Neuronal stem cell (in vitro differentiated cells): ENCODE measurements around the gene TMEM95.
"Not testable (repeated sequence)": the region's sequence is repeated elsewhere in the genome, so short reads cannot be mapped to it uniquely, and the experiment has no call there.

Experiments used
- DNase-seq: peaks from one replicate; pipeline ENCODE4 v3.0.0-alpha.2; 2013; ENCODE audit warnings: low spot score
- H2AFZ ChIP-seq: one replicate; pipeline ENCODE4 v1.6.1; 2013; ENCODE audit warnings: mild to moderate bottlenecking, low read length, inconsistent platforms
- H2AK5ac ChIP-seq: 2 replicates; pipeline ENCODE4 v1.6.1; 2013; ENCODE audit warnings: low read depth, mild to moderate bottlenecking, inconsistent platforms, low read length, moderate library complexity, mixed read lengths
- H2BK120ac ChIP-seq: 2 replicates; pipeline ENCODE4 v1.6.1; 2013; ENCODE audit warnings: low read depth, mild to moderate bottlenecking, inconsistent platforms, low read length, moderate library complexity, mixed read lengths
- H2BK12ac ChIP-seq: one replicate; pipeline ENCODE4 v1.6.1; 2013; ENCODE audit warnings: low read length, inconsistent platforms
- H2BK15ac ChIP-seq: 2 replicates; pipeline ENCODE4 v1.6.1; 2013; ENCODE audit warnings: mild to moderate bottlenecking, low read length, inconsistent platforms, mixed read lengths
- H2BK5ac ChIP-seq: one replicate; pipeline ENCODE4 v1.6.1; 2013; ENCODE audit warnings: inconsistent platforms, mild to moderate bottlenecking, low read length, moderate library complexity
- H3K14ac ChIP-seq: one replicate; pipeline ENCODE4 v1.6.1; 2013; ENCODE audit warnings: low read length, inconsistent platforms
- H3K18ac ChIP-seq: 2 replicates; pipeline ENCODE4 v1.6.1; 2013; ENCODE audit warnings: low read length, inconsistent platforms
- H3K23ac ChIP-seq: 2 replicates; pipeline ENCODE4 v1.6.1; 2013; ENCODE audit warnings: low read depth, mild to moderate bottlenecking, mixed read lengths, low read length, inconsistent platforms; ENCODE audit not compliant: poor library complexity
- H3K27ac ChIP-seq: replicated peaks from 3 replicates; pipeline ENCODE4 v1.5.1; 2013; ENCODE audit warnings: low read length, inconsistent platforms
- H3K27me3 ChIP-seq, 3 experiments: 2 replicates each; pipeline ENCODE4 v1.6.1; 2013; ENCODE audit warnings: low read length in 3 of 3, mild to moderate bottlenecking in 2 of 3, inconsistent platforms in 1 of 3, low read depth in 1 of 3, mixed read lengths in 1 of 3, moderate library complexity in 1 of 3; ENCODE audit not compliant: control insufficient read depth in 3 of 3, insufficient read depth in 3 of 3
- H3K36me3 ChIP-seq, 2 donors: replicated peaks in 1 of 2; 2 replicates each; pipeline ENCODE4 v1.6.1; 2013; ENCODE audit warnings: low read length in 2 of 2; ENCODE audit not compliant: control insufficient read depth in 2 of 2, insufficient read depth in 2 of 2
- H3K4ac ChIP-seq: 2 replicates; pipeline ENCODE4 v1.6.1; 2013; ENCODE audit warnings: inconsistent platforms, mild to moderate bottlenecking, low read length, moderate library complexity
- H3K4me1 ChIP-seq, 2 donors: 1 replicate in 1 of 2; 2 replicates in 1 of 2; pipeline ENCODE4 v1.6.1; 2013; ENCODE audit warnings: low read length in 2 of 2, low read depth in 1 of 2; ENCODE audit not compliant: control insufficient read depth in 2 of 2, insufficient read depth in 1 of 2
- H3K4me2 ChIP-seq: one replicate; pipeline ENCODE4 v1.6.1; 2013; ENCODE audit warnings: mild to moderate bottlenecking, low read length, inconsistent platforms; ENCODE audit not compliant: insufficient read depth, poor library complexity, severe bottlenecking
- H3K4me3 ChIP-seq, 2 donors: 2 replicates each; pipeline ENCODE4 v1.5.1; 2013; ENCODE audit warnings: low read length in 2 of 2, mild to moderate bottlenecking in 2 of 2, inconsistent platforms in 1 of 2, moderate library complexity in 1 of 2
- H3K79me1 ChIP-seq: one replicate; pipeline ENCODE4 v1.6.1; 2013; ENCODE audit warnings: low read depth, mild to moderate bottlenecking, inconsistent platforms, low read length, moderate library complexity
- H3K9ac ChIP-seq: one replicate; pipeline ENCODE4 v1.6.1; 2013; ENCODE audit warnings: mild to moderate bottlenecking, low read depth, low read length, inconsistent platforms; ENCODE audit not compliant: poor library complexity
- H3K9me3 ChIP-seq, 2 donors: replicated peaks in 1 of 2; 2 replicates each; pipeline versions ENCODE3 to v1.6.1; 2013; ENCODE audit warnings: low read length in 2 of 2, mild to moderate bottlenecking in 2 of 2, inconsistent platforms in 1 of 2, low read depth in 1 of 2, mixed read lengths in 1 of 2, moderate library complexity in 1 of 2; ENCODE audit not compliant: control insufficient read depth in 2 of 2, insufficient read depth in 1 of 2
- H4K8ac ChIP-seq: one replicate; pipeline ENCODE4 v1.6.1; 2013; ENCODE audit warnings: low read depth, mild to moderate bottlenecking, inconsistent platforms, low read length, moderate library complexity
- H4K91ac ChIP-seq: one replicate; pipeline ENCODE4 v1.6.1; 2013; ENCODE audit warnings: low read length, low read depth, mild to moderate bottlenecking, inconsistent platforms; ENCODE audit not compliant: poor library complexity
- WGBS, 2 donors: extraction: QIAGEN DNeasy Blood & Tissue Kit; methylation state at CpG; one replicate each; pipeline ENCODE4 v1.1.7; 2013; ENCODE audit warnings: missing lambda C conversion rate in 2 of 2, mixed read lengths in 1 of 2; ENCODE audit not compliant: insufficient read length in 2 of 2, insufficient replicate concordance in 1 of 2; ENCODE audit errors: extremely low coverage in 2 of 2; 5-methylcytosine and 5-hydroxymethylcytosine counted together

TMEM95 gene

DNA sequence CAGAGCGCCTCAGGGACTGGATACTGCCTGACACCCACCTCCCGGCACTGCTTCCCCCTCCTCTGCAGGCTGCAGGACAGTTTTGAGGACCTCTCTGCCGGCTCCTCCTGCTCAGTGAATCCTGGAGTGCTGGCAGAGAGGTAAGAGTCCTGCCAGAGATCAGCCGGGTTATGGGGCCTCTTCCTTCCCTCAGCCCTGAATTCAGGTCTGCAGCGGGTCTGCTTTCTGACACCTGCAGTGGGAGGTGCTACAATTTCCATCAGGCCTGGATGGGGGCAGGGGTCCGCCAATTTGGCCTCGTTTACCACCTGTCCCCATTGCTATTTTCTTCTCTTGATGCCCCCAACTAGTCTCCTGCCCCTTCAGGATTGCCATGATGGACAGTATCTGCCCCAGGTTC, 22.8 kb upstream of the TMEM95 start:
- no peak overlapping the region for H4K8ac ChIP-seq
- H3K4me2 ChIP-seq = no peak overlapping the region
- no peak overlapping the region for H3K4me3 ChIP-seq
- no peak overlapping the region for H4K91ac ChIP-seq
- peaks cover 17 to 27% of the 10 kb centered on the region in 2 donors for H3K4me1 ChIP-seq
- no peak overlapping the region for H3K18ac ChIP-seq
- H3K36me3 ChIP-seq = peaks cover 0 to 2% of the 10 kb centered on the region in 2 donors
- H2BK15ac ChIP-seq = peak overlapping the region; percentile 79
- no peak for DNase-seq
- no peak overlapping the region for H3K23ac ChIP-seq
- no peak overlapping the region for H3K14ac ChIP-seq
- peak overlapping the region; percentile 91 for H2AK5ac ChIP-seq
- no CpG with 5 or more reads among the region's 7 CpGs for WGBS, 2 donors
- peaks cover 11% of the 10 kb centered on the region for H3K79me1 ChIP-seq
- no peak overlapping the region for H2BK5ac ChIP-seq
- no peak overlapping the region for H2BK120ac ChIP-seq
- no peak overlapping the region for H3K9ac ChIP-seq
- no peak overlapping the region for H2AFZ ChIP-seq
- no peak overlapping the region for H3K27ac ChIP-seq
- no peak overlapping the region for H2BK12ac ChIP-seq
- no peaks in the 10 kb centered on the region for H3K9me3 ChIP-seq
- H3K4ac ChIP-seq = no peak overlapping the region
- no peaks in the 10 kb centered on the region for H3K27me3 ChIP-seq

DNA sequence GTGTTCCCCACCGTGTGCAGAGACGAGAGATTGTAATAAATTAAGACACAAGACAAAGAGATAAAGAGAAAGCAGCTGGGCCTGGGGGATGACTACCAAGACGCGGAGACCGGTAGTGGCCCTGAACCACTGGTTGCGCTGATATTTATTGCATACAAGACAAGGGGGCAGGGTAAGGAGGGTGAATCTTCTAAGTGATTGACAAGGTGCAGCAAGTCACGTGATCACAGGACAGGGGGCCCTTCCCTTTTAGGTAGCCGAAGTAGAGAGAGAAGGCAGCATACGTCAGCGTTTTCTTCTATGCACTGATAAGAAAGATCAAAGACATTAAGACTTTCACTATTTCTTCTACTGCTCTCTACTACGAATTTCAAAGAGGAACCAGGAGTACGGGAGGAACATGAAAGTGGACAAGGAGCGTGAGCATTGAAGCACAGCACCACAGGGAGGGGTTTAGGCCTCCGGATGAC, 22.3 kb upstream of the TMEM95 start:
- H3K9me3 ChIP-seq, H4K91ac ChIP-seq, H3K23ac ChIP-seq, H2AFZ ChIP-seq, H2AK5ac ChIP-seq, H4K8ac ChIP-seq, H2BK120ac ChIP-seq, H3K9ac ChIP-seq, H3K36me3 ChIP-seq, H2BK12ac ChIP-seq, H3K4me2 ChIP-seq, H3K27ac ChIP-seq, H3K4ac ChIP-seq, H3K4me3 ChIP-seq, H3K18ac ChIP-seq, H3K79me1 ChIP-seq, H3K27me3 ChIP-seq, H3K14ac ChIP-seq, DNase-seq, H2BK15ac ChIP-seq, H2BK5ac ChIP-seq: not testable (repeated sequence)
- H3K4me1 ChIP-seq = peaks cover 17 to 28% of the 10 kb centered on the region in 2 donors
- no CpG with 5 or more reads among the region's 14 CpGs for WGBS, 2 donors

DNA sequence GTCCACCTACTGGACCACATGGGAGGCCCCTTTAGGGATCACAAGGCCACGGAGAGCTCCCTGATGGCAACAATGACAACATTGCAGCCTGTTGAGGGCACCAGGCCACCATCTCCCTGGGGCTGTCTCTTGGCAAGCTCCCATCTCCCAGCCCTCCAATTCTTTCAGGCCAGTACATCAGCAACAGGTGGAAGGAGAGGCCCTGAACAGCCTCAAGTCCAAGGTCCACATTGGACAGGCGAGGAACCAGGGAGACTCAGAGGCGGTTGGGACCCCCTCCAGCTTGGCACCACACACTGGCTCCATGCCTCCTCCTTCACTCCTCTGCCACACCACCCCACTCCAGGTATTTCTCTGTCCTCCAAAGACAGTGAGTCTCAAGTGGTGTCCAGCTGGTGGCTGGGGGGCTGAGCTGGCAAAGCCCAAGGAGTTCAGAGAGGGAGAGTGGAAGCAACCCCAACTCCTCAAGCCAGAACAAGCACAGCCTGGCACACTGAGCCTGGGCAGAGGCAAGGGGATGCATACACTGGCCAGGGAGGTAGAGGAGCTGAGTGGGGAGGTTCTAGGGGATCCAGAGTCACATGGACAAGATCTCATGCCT, 19.9 kb upstream of the TMEM95 start:
- Histone ChIP-seq H3K18ac (peak overlapping the region; percentile 27), H3K23ac (peak overlapping the region; percentile 45), H3K14ac (no peak overlapping the region), H3K4me1 (peaks cover 10 to 20% of the 10 kb centered on the region in 2 donors), H4K91ac (no peak overlapping the region), H3K4me2 (no peak overlapping the region), H3K9me3 (no peaks in the 10 kb centered on the region), H2AFZ (peak overlapping the region; percentile 6), H3K4me3 (no peak overlapping the region), H2BK15ac (peak overlapping the region; percentile 19), H2BK5ac (no peak overlapping the region), H2BK120ac (no peak overlapping the region), H3K9ac (peak overlapping the region; percentile 60), H3K27ac (no peak overlapping the region), H3K4ac (peak overlapping the region; percentile 44), H2BK12ac (no peak overlapping the region), H3K36me3 (no peaks in the 10 kb centered on the region), H4K8ac (no peak overlapping the region), H3K27me3 (no peaks in the 10 kb centered on the region), H2AK5ac (peak overlapping the region; percentile 49), H3K79me1 (no peaks in the 10 kb centered on the region)
- WGBS, 2 donors = no CpG with 5 or more reads among the region's 3 CpGs
- no peak for DNase-seq

DNA sequence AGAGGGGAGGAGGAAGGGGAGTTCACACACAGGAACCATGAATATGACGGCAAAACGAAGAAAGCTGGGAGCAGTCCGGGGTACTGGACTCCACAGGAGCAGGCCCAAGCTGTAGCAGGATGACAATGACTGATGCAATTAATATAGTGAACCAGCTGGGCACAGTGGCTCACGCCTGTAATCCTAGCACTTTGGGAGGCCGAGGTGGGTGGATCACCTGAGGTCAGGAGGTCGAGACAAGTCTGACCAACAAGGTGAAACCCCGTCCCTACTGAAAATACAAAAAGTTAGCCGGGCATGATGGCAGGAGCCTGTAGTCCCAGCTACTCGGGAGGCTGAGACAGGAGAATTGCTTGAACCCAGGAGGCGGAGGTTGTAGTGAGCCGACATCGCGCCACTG, 19.2 kb upstream of the TMEM95 start:
- H3K14ac ChIP-seq, H3K36me3 ChIP-seq, H2AK5ac ChIP-seq, H2BK12ac ChIP-seq, H3K4me3 ChIP-seq, H3K9ac ChIP-seq, H3K18ac ChIP-seq, H3K23ac ChIP-seq, H4K8ac ChIP-seq, DNase-seq, H3K4ac ChIP-seq, H2BK5ac ChIP-seq, H3K4me2 ChIP-seq, H3K79me1 ChIP-seq, H3K27me3 ChIP-seq, H2BK120ac ChIP-seq, H2BK15ac ChIP-seq, H3K9me3 ChIP-seq, H3K27ac ChIP-seq: not testable (repeated sequence)
- H4K91ac ChIP-seq = peak overlapping the region; percentile 72
- no CpG with 5 or more reads among the region's 13 CpGs for WGBS, 2 donors
- H3K4me1 ChIP-seq = peaks cover 6 to 15% of the 10 kb centered on the region in 2 donors
- H2AFZ ChIP-seq = peak overlapping the region; percentile 6
